A673 (cell line): ENCODE measurements around the gene ABRACL.

Source experiments
- EZH2 ChIP-seq: fragments of 200-600 bp; sonication (generic); IDR thresholded peaks from 2 replicates; pipeline ENCODE4 v1.6.1; 2017; ENCODE audit warnings: borderline replicate concordance, low read depth, mild to moderate bottlenecking, mixed read lengths, antibody characterized with exemption, low read length; ENCODE audit not compliant: poor library complexity, severe bottlenecking
- TF ChIP-seq, protein P1 (sequence below): fragments of 300-800, 200-600 bp; sonication (generic); conservative IDR thresholded peaks from 2 replicates; pipeline ENCODE4 v1.5.1; 2017; ENCODE audit warnings: low read depth, mild to moderate bottlenecking, antibody characterized with exemption, low read length, moderate library complexity, mixed read lengths

DNA sequence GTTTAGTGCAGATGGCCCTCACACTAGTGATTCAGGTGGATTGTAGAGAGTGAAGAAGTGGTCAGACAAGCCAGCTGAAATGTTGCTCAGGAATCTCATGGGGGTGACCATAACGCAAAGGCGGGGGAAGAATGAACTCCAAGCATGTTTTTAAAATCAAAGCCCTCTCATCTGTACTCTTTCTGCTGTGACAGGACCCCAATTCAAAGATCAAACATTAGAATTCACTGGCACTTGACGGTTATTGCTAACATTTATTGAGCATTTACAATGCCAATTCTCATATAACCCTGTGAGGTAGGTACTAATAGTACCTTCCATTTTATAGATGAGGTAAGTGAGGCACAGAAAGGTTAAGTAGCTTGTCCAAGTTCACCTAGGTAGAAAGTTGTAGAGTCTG is 15.7 kb downstream of the ABRACL start:
- TF ChIP-seq, protein P1, sequence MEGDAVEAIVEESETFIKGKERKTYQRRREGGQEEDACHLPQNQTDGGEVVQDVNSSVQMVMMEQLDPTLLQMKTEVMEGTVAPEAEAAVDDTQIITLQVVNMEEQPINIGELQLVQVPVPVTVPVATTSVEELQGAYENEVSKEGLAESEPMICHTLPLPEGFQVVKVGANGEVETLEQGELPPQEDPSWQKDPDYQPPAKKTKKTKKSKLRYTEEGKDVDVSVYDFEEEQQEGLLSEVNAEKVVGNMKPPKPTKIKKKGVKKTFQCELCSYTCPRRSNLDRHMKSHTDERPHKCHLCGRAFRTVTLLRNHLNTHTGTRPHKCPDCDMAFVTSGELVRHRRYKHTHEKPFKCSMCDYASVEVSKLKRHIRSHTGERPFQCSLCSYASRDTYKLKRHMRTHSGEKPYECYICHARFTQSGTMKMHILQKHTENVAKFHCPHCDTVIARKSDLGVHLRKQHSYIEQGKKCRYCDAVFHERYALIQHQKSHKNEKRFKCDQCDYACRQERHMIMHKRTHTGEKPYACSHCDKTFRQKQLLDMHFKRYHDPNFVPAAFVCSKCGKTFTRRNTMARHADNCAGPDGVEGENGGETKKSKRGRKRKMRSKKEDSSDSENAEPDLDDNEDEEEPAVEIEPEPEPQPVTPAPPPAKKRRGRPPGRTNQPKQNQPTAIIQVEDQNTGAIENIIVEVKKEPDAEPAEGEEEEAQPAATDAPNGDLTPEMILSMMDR = no peak
- no peak for TF ChIP-seq EZH2
